ENCODE measurements around the gene MYLIP. TPM values are rescaled to one million over a fixed set of nuclear protein-coding genes. Genes with fewer than 3 reads are reported as not detected.

MYLIP gene
- total RNA-seq, 4 donors from 2014 or later, result 33.5 to 61.8 (median 35.3) TPM

DNA sequence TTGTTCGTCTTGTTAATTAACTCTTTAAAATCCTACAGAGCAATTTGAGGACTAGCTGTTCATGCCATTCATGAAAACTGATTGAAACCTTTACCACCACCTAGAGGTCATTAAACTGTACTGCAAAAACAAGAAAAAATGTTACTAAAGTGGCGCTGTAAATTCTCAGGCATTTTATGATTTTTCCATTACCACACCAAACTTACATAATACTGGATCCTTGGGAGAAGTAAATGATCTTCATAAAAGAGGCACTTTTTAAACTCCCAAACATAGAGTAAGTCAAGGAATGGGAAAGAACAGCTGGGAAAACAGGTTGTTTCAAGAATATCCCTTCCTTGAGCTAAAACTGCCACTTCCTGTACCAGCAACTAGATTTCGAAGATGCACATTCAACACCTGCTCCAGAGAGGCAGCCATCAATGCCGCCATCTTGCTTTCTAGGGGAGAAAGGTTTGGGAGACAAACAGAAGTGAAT lies 54.3 kb downstream of the MYLIP start:
- Histone ChIP-seq H3K36me3 (no peaks in the 10 kb centered on the region), H3K9me3 (no peaks in the 10 kb centered on the region), H3K27me3 (peaks cover 0 to 6% (median 0%) of the 10 kb centered on the region in 4 donors), H3K4me3 (no peak overlapping the region), H3K4me1 (peaks cover 0 to 16% (median 8%) of the 10 kb centered on the region in 4 donors), H3K27ac (replicated peaks in 1 of 4) (no peak overlapping the region)
- TF ChIP-seq EP300 (IDR thresholded peaks at IDR 0.05) (no peak), POLR2A (IDR thresholded peaks at IDR 0.05; ENCODE audit: low read depth) (no peak), POLR2AphosphoS5 (IDR thresholded peaks at IDR 0.05) (no peak)
- TF ChIP-seq, protein P1, sequence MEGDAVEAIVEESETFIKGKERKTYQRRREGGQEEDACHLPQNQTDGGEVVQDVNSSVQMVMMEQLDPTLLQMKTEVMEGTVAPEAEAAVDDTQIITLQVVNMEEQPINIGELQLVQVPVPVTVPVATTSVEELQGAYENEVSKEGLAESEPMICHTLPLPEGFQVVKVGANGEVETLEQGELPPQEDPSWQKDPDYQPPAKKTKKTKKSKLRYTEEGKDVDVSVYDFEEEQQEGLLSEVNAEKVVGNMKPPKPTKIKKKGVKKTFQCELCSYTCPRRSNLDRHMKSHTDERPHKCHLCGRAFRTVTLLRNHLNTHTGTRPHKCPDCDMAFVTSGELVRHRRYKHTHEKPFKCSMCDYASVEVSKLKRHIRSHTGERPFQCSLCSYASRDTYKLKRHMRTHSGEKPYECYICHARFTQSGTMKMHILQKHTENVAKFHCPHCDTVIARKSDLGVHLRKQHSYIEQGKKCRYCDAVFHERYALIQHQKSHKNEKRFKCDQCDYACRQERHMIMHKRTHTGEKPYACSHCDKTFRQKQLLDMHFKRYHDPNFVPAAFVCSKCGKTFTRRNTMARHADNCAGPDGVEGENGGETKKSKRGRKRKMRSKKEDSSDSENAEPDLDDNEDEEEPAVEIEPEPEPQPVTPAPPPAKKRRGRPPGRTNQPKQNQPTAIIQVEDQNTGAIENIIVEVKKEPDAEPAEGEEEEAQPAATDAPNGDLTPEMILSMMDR (IDR thresholded peaks at IDR 0.05), result peak; percentile 75 to 77 (median 76)
- no peak for DNase-seq (ENCODE audit: extremely low spot score)
- intact Hi-C loops (cut with DNase I), result no loop called here
- 35% methylated on average over 4 of the region's 4 CpGs for WGBS

- Histone ChIP-seq H3K4me3 (no peak overlapping the region), H3K4me1 (peaks cover 0 to 21% (median 13%) of the 10 kb centered on the region in 4 donors), H3K27me3 (peaks cover 0 to 6% (median 0%) of the 10 kb centered on the region in 4 donors), H3K9me3 (no peaks in the 10 kb centered on the region), H3K27ac (replicated peaks in 1 of 4) (no peak overlapping the region), H3K36me3 (no peaks in the 10 kb centered on the region)
- intact Hi-C loops (cut with DNase I), result loop anchor here (1.0 kb wide), 1 partner anchor 493 kb away; no protein-coding TSS in a partner anchor
- WGBS, result 41% methylated on average over 3 of the region's 3 CpGs
- DNase-seq (ENCODE audit: extremely low spot score), result no peak
- no peak for TF ChIP-seq EP300 (IDR thresholded peaks at IDR 0.05)
- TF ChIP-seq POLR2AphosphoS5 (IDR thresholded peaks at IDR 0.05), result no peak
- no peak for TF ChIP-seq POLR2A (IDR thresholded peaks at IDR 0.05; ENCODE audit: low read depth)
- TF ChIP-seq, protein P1 (IDR thresholded peaks at IDR 0.05), result peak in 1 of 3 experiments; percentile 37
Measured at GRCh38 chr6:16184129-16184528, 55.2 kb downstream of the MYLIP start.

- TF ChIP-seq, protein P1 (IDR thresholded peaks at IDR 0.05), result no peak
- TF ChIP-seq EP300 (IDR thresholded peaks at IDR 0.05) (no peak), POLR2AphosphoS5 (IDR thresholded peaks at IDR 0.05) (no peak), POLR2A (IDR thresholded peaks at IDR 0.05; ENCODE audit: low read depth) (no peak)
- 92% methylated on average over 3 of the region's 3 CpGs for WGBS
- H3K36me3 ChIP-seq, result no peaks in the 10 kb centered on the region
- H3K9me3 ChIP-seq, result no peaks in the 10 kb centered on the region
- intact Hi-C loops (cut with DNase I), result loop anchor here (1.0 kb wide), 1 partner anchor 493 kb away; no protein-coding TSS in a partner anchor
- peaks cover 0 to 6% (median 0%) of the 10 kb centered on the region in 4 donors for H3K27me3 ChIP-seq
- no peak overlapping the region for H3K27ac ChIP-seq (replicated peaks in 1 of 4)
- no peak overlapping the region for H3K4me3 ChIP-seq
- DNase-seq (ENCODE audit: extremely low spot score), result no peak
- peaks cover 0 to 25% (median 17%) of the 10 kb centered on the region in 4 donors for H3K4me1 ChIP-seq
Measured at GRCh38 chr6:16184551-16184950, 55.7 kb downstream of the MYLIP start.

DNA sequence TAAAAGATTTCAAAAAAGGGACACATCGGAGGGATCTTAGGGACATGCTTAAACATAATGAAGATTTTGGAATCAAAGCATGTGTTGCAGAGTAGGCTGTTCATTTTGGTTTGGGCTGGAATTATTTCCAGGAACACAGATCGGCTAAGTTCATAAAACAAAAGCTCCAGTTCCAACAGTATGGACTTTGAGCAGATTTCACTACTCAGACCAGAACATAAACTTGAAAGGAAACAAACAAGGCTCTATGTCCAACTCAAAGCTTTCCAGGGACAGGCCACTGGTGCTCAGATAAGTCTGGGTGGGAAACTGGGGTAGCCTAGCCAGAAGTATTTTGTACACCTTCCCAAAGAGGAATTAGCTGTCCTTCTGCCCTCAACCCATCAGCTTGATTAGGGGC lies 58.3 kb downstream of the MYLIP start:
- H3K9me3 ChIP-seq, result no peaks in the 10 kb centered on the region
- 94% methylated on average over 2 of the region's 2 CpGs for WGBS
- no peak overlapping the region for H3K27ac ChIP-seq (replicated peaks in 1 of 4)

More for the DNA sequence above, 58.3 kb downstream of the MYLIP start:
- Histone ChIP-seq H3K27me3 (no peaks in the 10 kb centered on the region), H3K36me3 (no peaks in the 10 kb centered on the region), H3K4me1 (peaks cover 0 to 49% (median 35%) of the 10 kb centered on the region in 4 donors), H3K4me3 (no peak overlapping the region)
- intact Hi-C loops (cut with DNase I), result no loop called here
- TF ChIP-seq EP300 (IDR thresholded peaks at IDR 0.05), result no peak
- no peak for TF ChIP-seq POLR2AphosphoS5 (IDR thresholded peaks at IDR 0.05)
- TF ChIP-seq POLR2A (IDR thresholded peaks at IDR 0.05; ENCODE audit: low read depth), result no peak
- TF ChIP-seq, protein P1 (IDR thresholded peaks at IDR 0.05), result no peak
- no peak for DNase-seq (ENCODE audit: extremely low spot score)
